IMR-90 (cell line): Measurements from ENCODE around the gene DDC.

Source experiments
- BHLHE40 ChIP-seq: fragments of 150-350 bp; IDR thresholded peaks from 2 replicates; pipeline ENCODE4 v1.6.1; 2016; ENCODE audit warnings: mild to moderate bottlenecking, low read depth, low read length
- MAFK ChIP-seq: IDR thresholded peaks from 2 replicates; pipeline ENCODE4 v1.6.1; 2012; ENCODE audit warnings: low read depth, low read length, improper control_type of control experiment
- MAZ ChIP-seq: IDR thresholded peaks from 2 replicates; pipeline ENCODE4 v1.6.1; 2012; ENCODE audit warnings: low read depth, mild to moderate bottlenecking, low read length, improper control_type of control experiment, moderate library complexity, borderline replicate concordance
- MXI1 ChIP-seq: IDR thresholded peaks from 2 replicates; pipeline ENCODE4 v1.6.1; 2012; ENCODE audit warnings: low read depth, mild to moderate bottlenecking, low read length, moderate library complexity, borderline replicate concordance
- POLR2A ChIP-seq: IDR thresholded peaks from 2 replicates; pipeline ENCODE4 v1.6.1; 2012; ENCODE audit warnings: mild to moderate bottlenecking, low read depth, low read length
- RCOR1 ChIP-seq: IDR thresholded peaks from 2 replicates; pipeline ENCODE4 v1.6.1; 2012; ENCODE audit warnings: mild to moderate bottlenecking, low read length, improper control_type of control experiment; ENCODE audit not compliant: insufficient replicate concordance
- SMC3 ChIP-seq: fragments of 150-350 bp; IDR thresholded peaks from 2 replicates; pipeline ENCODE4 v1.6.1; 2016; ENCODE audit warnings: low read depth, mild to moderate bottlenecking, antibody characterized with exemption, low read length, moderate library complexity
- TF ChIP-seq, protein P1 (sequence below): conservative IDR thresholded peaks from 2 replicates; pipeline ENCODE4 v1.5.1; 2012; ENCODE audit warnings: mild to moderate bottlenecking, low read depth, low read length, improper control_type of control experiment

GRCh38 chr7:50555594-50556140 lies 9.5 kb downstream of the DDC start:
- TF ChIP-seq, protein P1, sequence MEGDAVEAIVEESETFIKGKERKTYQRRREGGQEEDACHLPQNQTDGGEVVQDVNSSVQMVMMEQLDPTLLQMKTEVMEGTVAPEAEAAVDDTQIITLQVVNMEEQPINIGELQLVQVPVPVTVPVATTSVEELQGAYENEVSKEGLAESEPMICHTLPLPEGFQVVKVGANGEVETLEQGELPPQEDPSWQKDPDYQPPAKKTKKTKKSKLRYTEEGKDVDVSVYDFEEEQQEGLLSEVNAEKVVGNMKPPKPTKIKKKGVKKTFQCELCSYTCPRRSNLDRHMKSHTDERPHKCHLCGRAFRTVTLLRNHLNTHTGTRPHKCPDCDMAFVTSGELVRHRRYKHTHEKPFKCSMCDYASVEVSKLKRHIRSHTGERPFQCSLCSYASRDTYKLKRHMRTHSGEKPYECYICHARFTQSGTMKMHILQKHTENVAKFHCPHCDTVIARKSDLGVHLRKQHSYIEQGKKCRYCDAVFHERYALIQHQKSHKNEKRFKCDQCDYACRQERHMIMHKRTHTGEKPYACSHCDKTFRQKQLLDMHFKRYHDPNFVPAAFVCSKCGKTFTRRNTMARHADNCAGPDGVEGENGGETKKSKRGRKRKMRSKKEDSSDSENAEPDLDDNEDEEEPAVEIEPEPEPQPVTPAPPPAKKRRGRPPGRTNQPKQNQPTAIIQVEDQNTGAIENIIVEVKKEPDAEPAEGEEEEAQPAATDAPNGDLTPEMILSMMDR = no peak
- no peak for TF ChIP-seq POLR2A
- TF ChIP-seq RCOR1 = no peak
- no peak for TF ChIP-seq MAFK
- TF ChIP-seq MXI1 = no peak
- no peak for TF ChIP-seq BHLHE40
- no peak for TF ChIP-seq SMC3
- TF ChIP-seq MAZ = no peak
